Thyroid gland (tissue), 4 donors: ENCODE results near the gene PSMC3. TPM values are rescaled to one million over a fixed set of nuclear protein-coding genes. Genes with fewer than 3 reads are reported as not detected.

ENCODE experiments used
- DNase-seq, 2 donors: peaks; one replicate each; pipeline ENCODE4 v3.0.0-alpha.2; 2019
- H3K27ac ChIP-seq, 3 donors: fragments of 200-600 bp; sonication (generic); 1 replicate in 2 of 3; 2 replicates in 1 of 3; pipeline ENCODE4 v1.5.1; 2016 to 2019; ENCODE audit warnings: mild to moderate bottlenecking in 1 of 3, moderate library complexity in 1 of 3
- H3K27me3 ChIP-seq: fragments of 200-600 bp; sonication (generic); one replicate; pipeline ENCODE4 v1.5.1; 2019
- H3K36me3 ChIP-seq, 2 donors: fragments of 200-600 bp; sonication (generic); one replicate each; pipeline ENCODE4 v1.5.1; 2016 to 2019
- H3K4me1 ChIP-seq, 2 donors: fragments of 200-600 bp; sonication (generic); one replicate each; pipeline ENCODE4 v1.5.1; 2017 to 2019
- H3K4me3 ChIP-seq, 3 donors: fragments of 200-600 bp; sonication (generic); replicated peaks in 1 of 3; 1 replicate in 2 of 3; 2 replicates in 1 of 3; pipeline ENCODE4 v1.5.1; 2016; ENCODE audit warnings: mild to moderate bottlenecking in 1 of 3
- H3K9me3 ChIP-seq: fragments of 200-600 bp; sonication (generic); one replicate; pipeline ENCODE4 v1.5.1; 2017
- CTCF ChIP-seq, 6 experiments: fragments of 200-600 bp in 3 of 6; fragments of 450-650 bp in 3 of 6; sonication (generic) in 3 of 6; IDR thresholded peaks; one replicate each; pipeline ENCODE4 v1.5.1; 2016 to 2019; ENCODE audit warnings: antibody characterized with exemption in 6 of 6, mild to moderate bottlenecking in 2 of 6, inconsistent platforms in 1 of 6, moderate library complexity in 1 of 6
- POLR2A ChIP-seq, 2 donors: fragments of 450-650 bp; IDR thresholded peaks; one replicate each; pipeline ENCODE4 v1.6.1; 2017; ENCODE audit warnings: antibody characterized with exemption in 2 of 2, mild to moderate bottlenecking in 2 of 2, moderate library complexity in 1 of 2
- WGBS, 2 donors: methylation state at CpG; one replicate each; pipeline ENCODE4 v1.1.5; 2017; 5-methylcytosine and 5-hydroxymethylcytosine counted together
- intact Hi-C: fragments of 100-400 bp; cut with DNase I; formaldehyde crosslinking; loops from one replicate; pipeline ENCODE4 v1.15.1; 2023
- total RNA-seq, 4 donors: library from RNA; depleted of rRNA; stranded (reverse); fragments of >200 nt; gene quantifications; one replicate each; pipeline ENCODE4 v1.2.3, GENCODE V29; 2016

PSMC3 gene
- total RNA-seq, 4 donors from 2014 or later: 92.7 to 240 (median 123) TPM

DNA sequence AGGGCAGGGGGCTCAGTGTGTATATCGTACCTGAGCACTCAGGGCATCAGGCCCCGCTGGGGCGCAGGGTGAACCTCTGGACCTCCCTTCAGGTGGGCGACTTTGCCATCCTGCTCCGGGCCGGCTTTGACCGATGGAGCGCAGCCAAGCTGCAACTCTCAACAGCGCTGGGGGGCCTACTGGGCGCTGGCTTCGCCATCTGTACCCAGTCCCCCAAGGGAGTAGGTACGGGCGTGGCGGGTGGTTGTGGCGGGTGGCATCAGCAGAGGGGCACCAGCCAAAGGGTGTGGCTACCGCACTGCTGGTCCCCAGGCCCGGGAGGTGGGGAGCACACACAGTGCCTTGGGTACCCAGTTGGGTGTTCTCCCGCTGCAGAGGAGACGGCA is 11.6 kb downstream of the PSMC3 start:
- Histone ChIP-seq H3K27me3 (no peaks in the 10 kb centered on the region), H3K27ac (peak overlapping the region in 2 of 3 donors; percentile 83 to 93), H3K4me3 (no peak overlapping the region), H3K36me3 (peaks cover 34 to 38% of the 10 kb centered on the region in 2 donors), H3K4me1 (peaks cover 20 to 45% of the 10 kb centered on the region in 2 donors), H3K9me3 (no peaks in the 10 kb centered on the region)
- intact Hi-C loops: no loop called here
- no peak for DNase-seq
- TF ChIP-seq POLR2A (IDR thresholded peaks at IDR 0.05): no peak
- TF ChIP-seq CTCF (IDR thresholded peaks at IDR 0.05): no peak
- WGBS, 2 donors: 93 to 98% methylated on average over 3 to 12 of the region's 19 CpGs

GRCh38 chr11:47413908-47414684 is 12.1 kb downstream of the PSMC3 start:
- TF ChIP-seq CTCF (IDR thresholded peaks at IDR 0.05) (no peak), POLR2A (IDR thresholded peaks at IDR 0.05) (no peak)
- no peaks in the 10 kb centered on the region for H3K9me3 ChIP-seq
- peaks cover 31 to 35% of the 10 kb centered on the region in 2 donors for H3K36me3 ChIP-seq
- H3K4me3 ChIP-seq: no peak overlapping the region
- H3K4me1 ChIP-seq: peaks cover 26 to 51% of the 10 kb centered on the region in 2 donors
- no peak for DNase-seq
- no peaks in the 10 kb centered on the region for H3K27me3 ChIP-seq
- WGBS, 2 donors: 73 to 87% methylated on average over 16 of the region's 16 CpGs
- intact Hi-C loops: no loop called here
- peak overlapping the region in 2 of 3 donors; percentile 83 to 93 for H3K27ac ChIP-seq

GRCh38 chr11:47413351-47413750 is 12.9 kb downstream of the PSMC3 start:
- H3K9me3 ChIP-seq: no peaks in the 10 kb centered on the region
- no peak for TF ChIP-seq POLR2A (IDR thresholded peaks at IDR 0.05)
- TF ChIP-seq CTCF (IDR thresholded peaks at IDR 0.05): no peak
- H3K36me3 ChIP-seq: peaks cover 23 to 27% of the 10 kb centered on the region in 2 donors
- no peaks in the 10 kb centered on the region for H3K27me3 ChIP-seq
- WGBS, 2 donors: 92 to 95% methylated on average over 8 to 9 of the region's 13 CpGs
- H3K4me1 ChIP-seq: peaks cover 30 to 55% of the 10 kb centered on the region in 2 donors
- DNase-seq: no peak
- intact Hi-C loops: no loop called here
- H3K27ac ChIP-seq: peak overlapping the region in 1 of 3 donors; percentile 83
- no peak overlapping the region for H3K4me3 ChIP-seq

GRCh38 chr11:47411884-47412746 is 14.1 kb downstream of the PSMC3 start:
- Histone ChIP-seq H3K27me3 (no peaks in the 10 kb centered on the region), H3K4me1 (peaks cover 35 to 48% of the 10 kb centered on the region in 2 donors), H3K4me3 (no peak overlapping the region), H3K27ac (no peak overlapping the region), H3K36me3 (peaks cover 16 to 21% of the 10 kb centered on the region in 2 donors), H3K9me3 (no peaks in the 10 kb centered on the region)
- 75 to 100% methylated on average over 1 to 7 of the region's 12 CpGs for WGBS, 2 donors
- TF ChIP-seq POLR2A (IDR thresholded peaks at IDR 0.05): no peak
- TF ChIP-seq CTCF (IDR thresholded peaks at IDR 0.05): peak; percentile 37 to 75 (median 43)
- intact Hi-C loops: no loop called here
- DNase-seq: peak in 1 of 2 donors; percentile 38
